Mammary epithelial cell (primary cell): ENCODE measurements around the gene SYNJ2.

Experiments
- CTCF ChIP-seq, 2 donors: IDR thresholded peaks in 1 of 2; conservative IDR thresholded peaks in 1 of 2; 2 replicates each; pipeline ENCODE4 v1.5.1; 2011 to 2012; ENCODE audit warnings: inconsistent platforms in 2 of 2, low read length in 2 of 2, mild to moderate bottlenecking in 2 of 2, control low read depth in 1 of 2, low read depth in 1 of 2; ENCODE audit not compliant: insufficient read depth in 1 of 2; ENCODE audit errors: extremely low read depth in 1 of 2
- EZH2 ChIP-seq: IDR thresholded peaks from 2 replicates; pipeline ENCODE4 v1.6.1; 2012; ENCODE audit warnings: low read length, inconsistent platforms, borderline replicate concordance

GRCh38 chr6:157946865-157947532 lies 34.7 kb upstream of the SYNJ2 start:
- TF ChIP-seq CTCF (conservative IDR thresholded peaks at IDR 0.05 in 1 of 2, IDR thresholded peaks at IDR 0.05 in 1 of 2; ENCODE audit: extremely low read depth in 1 of 2, insufficient read depth in 1 of 2, low read depth in 1 of 2, low read length in 2 of 2) = peak in 1 of 2 donors; percentile 33
- no peak for TF ChIP-seq EZH2
